Spleen (tissue), 7 donors: Measurements from ENCODE around the gene CPNE7.

Experiments used
- POLR2A ChIP-seq, 3 donors: fragments of 450-650 bp; IDR thresholded peaks; one replicate each; pipeline ENCODE4 v1.5.1; 2017; ENCODE audit warnings: antibody characterized with exemption in 3 of 3, mild to moderate bottlenecking in 1 of 3
- TF ChIP-seq, protein P1 (sequence below), 11 experiments: fragments of 200-600 bp in 7 of 11; fragments of 450-650 bp in 4 of 11; sonication (generic) in 4 of 11; IDR thresholded peaks in 8 of 11; conservative IDR thresholded peaks in 3 of 11; 1 replicate in 7 of 11; 2 replicates in 4 of 11; pipeline versions ENCODE4 v1.4.0 to v1.8.0; 2016 to 2021; ENCODE audit warnings: antibody characterized with exemption in 11 of 11, inconsistent platforms in 4 of 11, mild to moderate bottlenecking in 1 of 11
- donor health status: DM: no; HTN: no; CAD: no; lungs with moderate emphysema.
- donor health status: DM: no; HTN: no; CAD: no.
- donor health status: DM: no; HTN: no; CAD: no.

- TF ChIP-seq, protein P1, sequence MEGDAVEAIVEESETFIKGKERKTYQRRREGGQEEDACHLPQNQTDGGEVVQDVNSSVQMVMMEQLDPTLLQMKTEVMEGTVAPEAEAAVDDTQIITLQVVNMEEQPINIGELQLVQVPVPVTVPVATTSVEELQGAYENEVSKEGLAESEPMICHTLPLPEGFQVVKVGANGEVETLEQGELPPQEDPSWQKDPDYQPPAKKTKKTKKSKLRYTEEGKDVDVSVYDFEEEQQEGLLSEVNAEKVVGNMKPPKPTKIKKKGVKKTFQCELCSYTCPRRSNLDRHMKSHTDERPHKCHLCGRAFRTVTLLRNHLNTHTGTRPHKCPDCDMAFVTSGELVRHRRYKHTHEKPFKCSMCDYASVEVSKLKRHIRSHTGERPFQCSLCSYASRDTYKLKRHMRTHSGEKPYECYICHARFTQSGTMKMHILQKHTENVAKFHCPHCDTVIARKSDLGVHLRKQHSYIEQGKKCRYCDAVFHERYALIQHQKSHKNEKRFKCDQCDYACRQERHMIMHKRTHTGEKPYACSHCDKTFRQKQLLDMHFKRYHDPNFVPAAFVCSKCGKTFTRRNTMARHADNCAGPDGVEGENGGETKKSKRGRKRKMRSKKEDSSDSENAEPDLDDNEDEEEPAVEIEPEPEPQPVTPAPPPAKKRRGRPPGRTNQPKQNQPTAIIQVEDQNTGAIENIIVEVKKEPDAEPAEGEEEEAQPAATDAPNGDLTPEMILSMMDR (IDR thresholded peaks at IDR 0.05 in 8 of 11, conservative IDR thresholded peaks at IDR 0.05 in 3 of 11): no peak
- no peak for TF ChIP-seq POLR2A (IDR thresholded peaks at IDR 0.05)
These were observed 45.7 kb downstream of the CPNE7 start for GRCh38 chr16:89621136-89621697.
